SK-N-MC (cell line): ENCODE data around the gene ARSI.

ENCODE experiments used
- EZH2 ChIP-seq: fragments of 200-600 bp; sonication (generic); IDR thresholded peaks from one replicate; pipeline ENCODE4 v1.6.1; 2017; ENCODE audit warnings: antibody characterized with exemption
- POLR2AphosphoS5 ChIP-seq: IDR thresholded peaks from 2 replicates; pipeline ENCODE4 v1.6.1; 2012; ENCODE audit warnings: mild to moderate bottlenecking, low read depth, low read length, borderline replicate concordance

DNA sequence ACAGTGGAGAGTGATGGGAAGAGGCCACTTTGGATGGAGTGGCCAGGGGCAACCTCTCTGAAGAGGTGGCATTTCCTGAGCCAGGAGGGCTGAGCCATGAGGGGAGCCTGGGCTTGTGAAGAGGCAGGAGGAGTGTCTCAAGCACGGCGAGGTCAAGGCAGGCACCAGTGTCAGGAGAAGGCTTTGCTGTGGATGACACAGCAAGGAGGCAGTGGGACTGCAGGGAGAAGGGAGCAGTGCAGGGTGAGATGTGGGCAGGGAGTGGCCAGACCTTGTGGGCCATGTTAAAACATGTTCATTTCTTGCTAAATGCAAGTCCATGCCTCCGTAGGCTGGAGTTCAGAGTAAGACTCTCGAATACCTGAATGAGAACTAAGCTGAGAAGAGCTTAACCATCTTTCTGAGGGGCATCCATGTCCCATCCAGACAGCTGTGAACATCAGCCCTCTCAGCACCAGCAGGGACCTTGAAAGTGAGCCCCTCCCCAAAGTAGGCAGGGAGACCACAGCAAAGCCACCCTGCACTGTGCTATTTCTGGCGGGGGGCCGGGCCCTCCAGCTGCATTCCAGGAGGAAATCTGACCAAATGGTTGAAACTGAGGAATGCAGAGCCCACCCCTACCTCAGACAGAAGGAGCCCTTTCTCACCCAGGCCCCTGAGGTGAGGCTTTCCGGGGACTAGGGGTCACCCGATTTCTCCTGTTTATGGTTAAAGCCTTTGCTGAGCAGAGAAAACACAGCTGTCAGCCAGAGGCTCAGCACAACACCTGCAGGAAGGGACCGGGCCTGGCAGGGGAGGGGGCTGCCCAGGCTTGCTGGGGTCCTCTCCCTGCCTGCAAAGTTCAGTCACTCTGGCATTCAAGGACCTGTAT is 16.1 kb upstream of the ARSI start:
- TF ChIP-seq POLR2AphosphoS5 (no peak), EZH2 (no peak)
